Karpas-422 (cell line): Measurements from ENCODE around the gene PBX1. TPM values are rescaled to one million over a fixed set of nuclear protein-coding genes. Genes with fewer than 3 reads are reported as not detected.
A peak's percentile ranks its signal among the peaks of the same experiment; 100 is the strongest.

Source experiments
- DNase-seq: peaks from one replicate; pipeline ENCODE4 v3.0.0-alpha.2; 2015
- H2AFZ ChIP-seq: fragments of 200-600 bp; sonication (generic); 2 replicates; pipeline ENCODE4 v1.6.1; 2014; ENCODE audit warnings: antibody characterized with exemption, low read length, mixed read lengths
- H3K27ac ChIP-seq: fragments of 200-600 bp; sonication (generic); 2 replicates; pipeline ENCODE4 v1.5.1; 2014; ENCODE audit warnings: mild to moderate bottlenecking, low read length, moderate library complexity
- H3K27me3 ChIP-seq: fragments of 200-600 bp; sonication (generic); 2 replicates; pipeline ENCODE4 v1.6.1; 2014; ENCODE audit warnings: low read length, mixed read lengths
- H3K36me3 ChIP-seq: fragments of 200-600 bp; sonication (generic); 2 replicates; pipeline ENCODE4 v1.6.1; 2014; ENCODE audit warnings: low read length, mixed read lengths; ENCODE audit not compliant: insufficient read depth
- H3K4me1 ChIP-seq: fragments of 200-600 bp; sonication (generic); 2 replicates; pipeline ENCODE4 v1.6.1; 2014; ENCODE audit warnings: mild to moderate bottlenecking, low read length, mixed read lengths
- H3K4me2 ChIP-seq: fragments of 200-600 bp; sonication (generic); 2 replicates; pipeline ENCODE4 v1.6.1; 2014; ENCODE audit warnings: low read length, low read depth, mild to moderate bottlenecking; ENCODE audit not compliant: poor library complexity, severe bottlenecking
- H3K4me3 ChIP-seq: fragments of 200-600 bp; sonication (generic); 2 replicates; pipeline ENCODE4 v1.5.1; 2014; ENCODE audit warnings: mild to moderate bottlenecking, antibody characterized with exemption, low read length, mixed read lengths
- H3K79me2 ChIP-seq: fragments of 200-600 bp; sonication (generic); 2 replicates; pipeline ENCODE4 v1.6.1; 2014; ENCODE audit warnings: mild to moderate bottlenecking, low read length, mixed read lengths
- H3K9ac ChIP-seq: fragments of 200-600 bp; sonication (generic); 2 replicates; pipeline ENCODE4 v1.6.0; 2014; ENCODE audit warnings: low read length
- H3K9me2 ChIP-seq: fragments of 200-600 bp; sonication (generic), shearing (Covaris generic); replicated peaks from 2 replicates; pipeline ENCODE4 v1.6.0; 2014; ENCODE audit warnings: mild to moderate bottlenecking, low read length, moderate library complexity; ENCODE audit not compliant: insufficient read depth
- H3K9me3 ChIP-seq: fragments of 300-700, 200-600 bp; sonication (generic); 2 replicates; pipeline ENCODE4 v1.6.1; 2014; ENCODE audit warnings: low read length, mixed read lengths
- H4K20me1 ChIP-seq: fragments of 200-600 bp; sonication (generic); 2 replicates; pipeline ENCODE4 v1.6.1; 2014; ENCODE audit warnings: mild to moderate bottlenecking, antibody characterized with exemption, low read length, low read depth; ENCODE audit not compliant: insufficient read depth
- total RNA-seq: library from RNA; depleted of rRNA; stranded (reverse); fragments of >200 nt; shearing (Covaris generic); gene quantifications from 2 replicates; pipeline ENCODE4 v1.2.3, GENCODE V29; 2014; ENCODE audit warnings: low replicate concordance

The PBX1 gene
- total RNA-seq, 1 experiment from 2014 or later, result 0.41 TPM

GRCh38 chr1:164756741-164757140 is 197.8 kb downstream of the PBX1 start:
- Histone ChIP-seq H2AFZ (no peak overlapping the region), H3K9ac (no peak overlapping the region), H3K79me2 (no peaks in the 10 kb centered on the region), H3K4me3 (no peak overlapping the region), H4K20me1 (no peaks in the 10 kb centered on the region), H3K4me2 (no peak overlapping the region), H3K9me2 (no peaks in the 10 kb centered on the region), H3K4me1 (no peaks in the 10 kb centered on the region), H3K9me3 (no peaks in the 10 kb centered on the region), H3K36me3 (no peaks in the 10 kb centered on the region), H3K27ac (no peak overlapping the region), H3K27me3 (no peaks in the 10 kb centered on the region)
- DNase-seq, result no peak

- no peak for DNase-seq
- Histone ChIP-seq H3K36me3 (no peaks in the 10 kb centered on the region), H3K9me3 (no peaks in the 10 kb centered on the region), H3K4me3 (no peak overlapping the region), H3K79me2 (no peaks in the 10 kb centered on the region), H3K9ac (no peak overlapping the region), H2AFZ (no peak overlapping the region), H3K4me1 (no peaks in the 10 kb centered on the region), H3K4me2 (no peak overlapping the region), H3K27ac (no peak overlapping the region), H4K20me1 (no peaks in the 10 kb centered on the region), H3K9me2 (no peaks in the 10 kb centered on the region), H3K27me3 (no peaks in the 10 kb centered on the region)
These were observed 198.6 kb downstream of the PBX1 start for GRCh38 chr1:164757625-164758024.

GRCh38 chr1:164759144-164759920 is 200.3 kb downstream of the PBX1 start:
- no peaks in the 10 kb centered on the region for H3K36me3 ChIP-seq
- no peaks in the 10 kb centered on the region for H3K9me3 ChIP-seq
- H4K20me1 ChIP-seq, result no peaks in the 10 kb centered on the region
- H3K27me3 ChIP-seq, result no peaks in the 10 kb centered on the region
- no peaks in the 10 kb centered on the region for H3K9me2 ChIP-seq
- H3K27ac ChIP-seq, result no peak overlapping the region
- no peak overlapping the region for H2AFZ ChIP-seq
- DNase-seq, result peak; percentile 25
- H3K4me2 ChIP-seq, result no peak overlapping the region
- H3K9ac ChIP-seq, result no peak overlapping the region
- H3K4me1 ChIP-seq, result no peaks in the 10 kb centered on the region
- H3K79me2 ChIP-seq, result no peaks in the 10 kb centered on the region
- H3K4me3 ChIP-seq, result no peak overlapping the region

DNA sequence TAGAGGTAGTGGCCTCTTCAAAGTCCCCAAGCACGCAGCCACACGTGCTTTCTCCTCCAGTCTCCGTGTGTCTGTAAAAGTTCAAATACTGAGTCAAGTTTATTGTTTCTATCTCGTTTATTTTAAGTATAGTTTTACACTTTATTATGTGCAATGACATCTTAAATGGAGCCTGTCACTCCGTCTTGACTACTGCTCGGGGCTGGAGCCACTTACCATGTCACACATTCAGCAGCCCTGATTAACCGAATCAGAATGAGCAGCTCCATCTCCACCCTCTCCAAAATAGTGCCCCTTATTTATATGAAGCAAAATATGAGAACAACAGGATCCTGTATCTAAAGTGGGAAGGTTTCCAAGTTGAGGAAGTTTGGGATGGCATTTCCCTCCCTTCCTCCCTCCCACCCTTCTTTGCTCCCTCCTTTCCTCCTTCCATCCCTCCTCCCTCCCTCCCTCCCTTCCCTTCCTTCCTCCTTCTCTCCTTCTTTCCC is 201.0 kb downstream of the PBX1 start:
- Histone ChIP-seq H3K27ac (no peak overlapping the region), H3K4me2 (no peak overlapping the region), H4K20me1 (no peaks in the 10 kb centered on the region), H3K9me3 (no peaks in the 10 kb centered on the region), H2AFZ (no peak overlapping the region), H3K27me3 (no peaks in the 10 kb centered on the region), H3K4me3 (no peak overlapping the region), H3K79me2 (no peaks in the 10 kb centered on the region), H3K4me1 (no peaks in the 10 kb centered on the region), H3K9me2 (no peaks in the 10 kb centered on the region), H3K36me3 (no peaks in the 10 kb centered on the region), H3K9ac (no peak overlapping the region)
- peak; percentile 14 for DNase-seq

DNA sequence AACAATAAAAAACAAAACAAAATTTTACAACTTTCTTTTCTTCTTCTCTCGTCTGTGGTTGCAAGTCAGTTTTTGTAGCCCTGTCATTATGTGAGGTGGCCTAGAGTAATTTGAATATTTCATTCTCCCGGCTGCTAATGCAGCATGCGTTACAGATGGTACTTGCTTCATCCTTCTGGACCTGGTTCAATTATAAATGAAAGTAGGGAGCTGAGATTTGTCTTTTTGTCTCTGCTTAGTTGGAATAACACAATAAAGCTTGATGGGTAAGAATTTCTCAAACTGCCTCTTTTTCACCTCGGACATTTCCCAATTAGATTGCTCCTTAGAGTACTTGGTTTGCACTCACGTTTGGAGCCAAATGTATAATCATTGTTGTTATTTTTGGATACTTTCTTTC is 201.6 kb downstream of the PBX1 start:
- no peak overlapping the region for H3K4me2 ChIP-seq
- no peak overlapping the region for H2AFZ ChIP-seq
- no peaks in the 10 kb centered on the region for H4K20me1 ChIP-seq
- H3K9ac ChIP-seq, result no peak overlapping the region
- no peaks in the 10 kb centered on the region for H3K9me2 ChIP-seq
- DNase-seq, result peak; percentile 22
- no peaks in the 10 kb centered on the region for H3K9me3 ChIP-seq
- H3K27ac ChIP-seq, result no peak overlapping the region
- H3K27me3 ChIP-seq, result no peaks in the 10 kb centered on the region
- no peaks in the 10 kb centered on the region for H3K4me1 ChIP-seq
- H3K79me2 ChIP-seq, result no peaks in the 10 kb centered on the region
- no peaks in the 10 kb centered on the region for H3K36me3 ChIP-seq
- H3K4me3 ChIP-seq, result no peak overlapping the region

GRCh38 chr1:164761009-164761408 is 202.0 kb downstream of the PBX1 start:
- Histone ChIP-seq H3K27ac (no peak overlapping the region), H3K4me3 (no peak overlapping the region), H3K9me2 (no peaks in the 10 kb centered on the region), H3K9me3 (no peaks in the 10 kb centered on the region), H2AFZ (no peak overlapping the region), H3K79me2 (no peaks in the 10 kb centered on the region), H3K9ac (no peak overlapping the region), H3K36me3 (no peaks in the 10 kb centered on the region), H3K4me1 (no peaks in the 10 kb centered on the region), H4K20me1 (no peaks in the 10 kb centered on the region), H3K27me3 (no peaks in the 10 kb centered on the region), H3K4me2 (no peak overlapping the region)
- DNase-seq, result peak; percentile 10

DNA sequence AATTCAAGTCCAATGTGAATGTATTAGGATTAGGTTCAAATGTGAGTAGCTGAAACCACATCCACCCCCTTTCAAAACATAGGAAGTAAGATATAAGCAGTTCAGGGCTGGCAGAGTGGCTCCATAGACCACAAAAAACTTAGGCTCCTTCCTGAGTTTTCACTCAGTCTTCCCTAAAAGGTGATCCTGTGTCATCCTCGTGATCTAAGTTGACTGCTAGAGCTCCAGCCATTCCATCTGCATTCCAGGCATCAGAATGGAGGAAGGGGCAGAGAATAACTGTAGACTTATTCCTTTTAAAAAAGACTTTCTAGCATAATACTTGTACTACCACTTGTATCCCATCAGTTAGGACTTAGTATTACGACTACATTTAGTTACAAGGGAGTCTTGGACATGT is 204.1 kb downstream of the PBX1 start:
- no peak overlapping the region for H3K27ac ChIP-seq
- H3K36me3 ChIP-seq, result no peaks in the 10 kb centered on the region
- H3K9ac ChIP-seq, result no peak overlapping the region
- H2AFZ ChIP-seq, result no peak overlapping the region
- no peaks in the 10 kb centered on the region for H3K79me2 ChIP-seq
- no peaks in the 10 kb centered on the region for H4K20me1 ChIP-seq
- no peak for DNase-seq
- no peaks in the 10 kb centered on the region for H3K4me1 ChIP-seq
- no peaks in the 10 kb centered on the region for H3K9me2 ChIP-seq
- no peak overlapping the region for H3K4me2 ChIP-seq
- H3K9me3 ChIP-seq, result no peaks in the 10 kb centered on the region
- H3K27me3 ChIP-seq, result no peaks in the 10 kb centered on the region
- no peak overlapping the region for H3K4me3 ChIP-seq

GRCh38 chr1:164764333-164764732 is 205.3 kb downstream of the PBX1 start:
- H3K4me1 ChIP-seq, result no peaks in the 10 kb centered on the region
- no peak overlapping the region for H2AFZ ChIP-seq
- H3K9me2 ChIP-seq, result no peaks in the 10 kb centered on the region
- no peaks in the 10 kb centered on the region for H3K36me3 ChIP-seq
- no peak overlapping the region for H3K27ac ChIP-seq
- no peaks in the 10 kb centered on the region for H3K27me3 ChIP-seq
- peak; percentile 2 for DNase-seq
- H4K20me1 ChIP-seq, result no peaks in the 10 kb centered on the region
- no peaks in the 10 kb centered on the region for H3K79me2 ChIP-seq
- no peak overlapping the region for H3K4me2 ChIP-seq
- no peak overlapping the region for H3K4me3 ChIP-seq
- H3K9me3 ChIP-seq, result no peaks in the 10 kb centered on the region
- no peak overlapping the region for H3K9ac ChIP-seq
